Heart left ventricle (tissue), 16 donors: Measurements from ENCODE around the gene CWC22. TPM values are rescaled to one million over a fixed set of nuclear protein-coding genes. Genes with fewer than 3 reads are reported as not detected.

Experiments used
- ATAC-seq, 4 donors: fragments of 200-7000 bp; cut with Tn5 transposase; one replicate each; pipeline ENCODE4 v1.9.1; 2020 to 2022; ENCODE audit warnings: moderate library complexity in 4 of 4, mild to moderate bottlenecking in 3 of 4, moderate number of reproducible peaks in 1 of 4
- DNase-seq, 5 donors: peaks; one replicate each; pipeline ENCODE4 v3.0.0-alpha.2; 2020
- H3K27ac ChIP-seq, 12 donors: fragments of 200-600 bp; sonication (generic) in 4 of 12; one replicate each; pipeline versions ENCODE4 v1.5.0 to v1.8.0; 2016 to 2022; ENCODE audit warnings: mild to moderate bottlenecking in 2 of 12
- H3K27me3 ChIP-seq, 9 donors: fragments of 200-600 bp; sonication (generic) in 2 of 9; one replicate each; pipeline versions ENCODE4 v1.5.1 to v1.8.0; 2016 to 2022; ENCODE audit warnings: mild to moderate bottlenecking in 3 of 9
- H3K36me3 ChIP-seq, 9 donors: fragments of 200-600 bp; sonication (generic) in 2 of 9; one replicate each; pipeline versions ENCODE4 v1.5.0 to v1.8.0; 2018 to 2022; ENCODE audit warnings: mild to moderate bottlenecking in 2 of 9
- H3K4me1 ChIP-seq, 12 donors: fragments of 200-600 bp; sonication (generic) in 4 of 12; one replicate each; pipeline versions ENCODE4 v1.5.0 to v1.8.0; 2016 to 2022; ENCODE audit warnings: mild to moderate bottlenecking in 3 of 12
- H3K4me3 ChIP-seq, 12 donors: fragments of 200-600 bp; sonication (generic) in 4 of 12; one replicate each; pipeline versions ENCODE4 v1.5.0 to v1.8.0; 2017 to 2022; ENCODE audit warnings: mild to moderate bottlenecking in 9 of 12, moderate library complexity in 4 of 12
- H3K9me3 ChIP-seq, 12 donors: fragments of 200-600 bp; sonication (generic) in 4 of 12; one replicate each; pipeline versions ENCODE4 v1.5.0 to v1.8.0; 2016 to 2022; ENCODE audit warnings: mild to moderate bottlenecking in 1 of 12
- CTCF ChIP-seq, 12 donors: fragments of 200-600 bp; sonication (generic) in 4 of 12; IDR thresholded peaks; one replicate each; pipeline versions ENCODE4 v1.5.0 to v1.8.0; 2018 to 2022; ENCODE audit warnings: antibody characterized with exemption in 12 of 12, mild to moderate bottlenecking in 5 of 12
- POLR2A ChIP-seq, 2 donors: fragments of 450-650 bp; IDR thresholded peaks; one replicate each; pipeline ENCODE4 v1.6.1; 2017; ENCODE audit warnings: antibody characterized with exemption in 2 of 2, mild to moderate bottlenecking in 2 of 2, moderate library complexity in 2 of 2
- WGBS, 4 donors: extraction: QIAGEN DNeasy Blood & Tissue Kit in 2 of 4; methylation state at CpG; one replicate each; pipeline versions ENCODE4 v1.1.5 to v1.1.7; 2013 to 2018; 5-methylcytosine and 5-hydroxymethylcytosine counted together
- intact Hi-C, 10 donors: fragments of 100-400 bp; cut with DNase I; formaldehyde crosslinking; loops; one replicate each; pipeline versions ENCODE4 v1.11.1 to v1.14.2; 2022
- polyA plus RNA-seq, 2 donors: library from polyadenylated mRNA; stranded (reverse); fragments of 200-250 nt; gene quantifications; one replicate each; pipeline ENCODE4 v1.2.3, GENCODE V29; 2013
- total RNA-seq, 9 donors: library from RNA; depleted of rRNA in 2 of 9; stranded (reverse); fragments of >200 nt in 2 of 9; fragmentation: NEBNext Ultra II Directional in 3 of 9; extraction: Animal tissue kit (Norgen Biotek cat#: 25700) in 3 of 9; gene quantifications; one replicate each; pipeline versions ENCODE4 v1.1.0 to v1.2.4, GENCODE V29; 2016 to 2023
- donor health status: ischemic (EF 13 %, LVEDD 7.1; RV severe dilation, severe dysfunction).
- donor health status: healthy with polysubstance abuse.
- donor health status: DM: no; HTN: yes; CAD: no.
- donor health status: DM: no; HTN: no; CAD: no.
- donor health status: ischemic (EF 25% LVEDD 6.9; RV normal size, moderate dysfunction).
- donor health status: ischemic (EF 25% LVEDD 5.7; RV mildly dilated, moderate dysfunction).
- donor health status: healthy.
- donor health status: DM: yes; HTN: yes; CAD: no.
- donor health status: ischemic (EF 35%, LVEDD 5.7; RV mildly dilated, moderate dysfunction).
- donor health status: nonischemic (EF 11% LVEDD 7.7; RV severe dilation, severe dysfunction).
- donor health status: DM: yes; HTN: yes; CAD: no.
- donor health status: PGD.
- donor health status: ischemic (EF 29% LVEDD 5.4; RV normal size, mild dysfunction).
- donor health status: nonischemic (EF 23%, LVEDD 6.1; RV moderate dilation, normal function).

The CWC22 gene
- total and polyA plus RNA-seq, 11 donors = 6.4 to 17.7 (median 11.1) TPM

- Histone ChIP-seq H3K4me1 (no peaks in the 10 kb centered on the region), H3K9me3 (peaks cover 0 to 13% (median 0%) of the 10 kb centered on the region in 12 donors), H3K36me3 (no peaks in the 10 kb centered on the region), H3K27ac (no peak overlapping the region), H3K4me3 (no peak overlapping the region), H3K27me3 (peaks cover 0 to 4% (median 0%) of the 10 kb centered on the region in 9 donors)
- DNase-seq (no peak), ATAC-seq (no peak)
- TF ChIP-seq POLR2A (IDR thresholded peaks at IDR 0.05) (no peak), CTCF (IDR thresholded peaks at IDR 0.05) (no peak)
- WGBS, 4 donors = 96 to 99% (median 98%) methylated on average over 1 of the region's 1 CpG
- intact Hi-C loops = no loop called here
Observed at GRCh38 chr2:179899666-179900065, 107.4 kb downstream of the CWC22 start.

- no peak for ATAC-seq
- no peak overlapping the region for H3K4me3 ChIP-seq
- peaks cover 0 to 8% (median 0%) of the 10 kb centered on the region in 12 donors for H3K9me3 ChIP-seq
- no peaks in the 10 kb centered on the region for H3K36me3 ChIP-seq
- peaks cover 0 to 4% (median 0%) of the 10 kb centered on the region in 9 donors for H3K27me3 ChIP-seq
- TF ChIP-seq CTCF (IDR thresholded peaks at IDR 0.05) (no peak), POLR2A (IDR thresholded peaks at IDR 0.05) (no peak)
- DNase-seq = no peak
- intact Hi-C loops = no loop called here
- H3K4me1 ChIP-seq = no peaks in the 10 kb centered on the region
- WGBS, 4 donors = 75 to 82% (median 78%) methylated on average over 4 of the region's 4 CpGs
- H3K27ac ChIP-seq = no peak overlapping the region
Observed at GRCh38 chr2:179898873-179899272, 108.2 kb downstream of the CWC22 start.

Other genes starting within 250 kb of the CWC22 start
- gene ZNF385B, start 145.7 kb downstream of the CWC22 start, total RNA-seq = 10 to 100 TPM in 1 of 9 donors, 1 to 10 TPM in 7, under 1 TPM in 1; 0.99 to 12.2 (median 2.3) TPM
- gene ZNF385B, start 145.7 kb downstream of the CWC22 start, polyA plus RNA-seq = under 1 TPM; 0.07 to 0.23 TPM